PC-3 (cell line): Measurements from ENCODE around the gene PRLR. TPM values are rescaled to one million over a fixed set of nuclear protein-coding genes. Genes with fewer than 3 reads are reported as not detected.

Experiments
- ATAC-seq: fragments of 200-7000 bp; cut with Tn5 transposase; 2 replicates; pipeline ENCODE4 v1.9.1; 2020; ENCODE audit warnings: mild to moderate bottlenecking, moderate library complexity
- BruUV-seq: library from RNA; stranded (reverse); fragments of 400-500 nt; replicated peaks from 2 replicates; lab custom pipeline; 2021; lab: Mats Ljungman, UMichigan
- CTCF ChIA-PET: fragments of 300-600 bp; sonication (Branson Sonifier 250); formaldehyde crosslinking; loops from one replicate; lab custom pipeline; 2022; ENCODE audit warnings: antibody characterized with exemption; lab: Charles Lee
- POLR2A ChIA-PET: fragments of 300-600 bp; sonication (Branson Sonifier 250); formaldehyde crosslinking; loops from one replicate; lab custom pipeline; 2022; ENCODE audit warnings: antibody characterized with exemption; ENCODE audit not compliant: unreplicated experiment; lab: Charles Lee
- DNase-seq: peaks from one replicate; pipeline ENCODE4 v3.0.0-alpha.2; 2015
- H2AFZ ChIP-seq: fragments of 300-600 bp; sonication (generic); 2 replicates; pipeline ENCODE4 v1.6.0; 2016; ENCODE audit warnings: antibody characterized with exemption, low read length
- H3F3A ChIP-seq: fragments of 300-600 bp; sonication (generic); one replicate; pipeline ENCODE4 v1.6.0; 2017; ENCODE audit warnings: antibody characterized with exemption, low read length, control low read depth, mild to moderate bottlenecking; ENCODE audit not compliant: unreplicated experiment
- H3K27ac ChIP-seq: fragments of 300-600 bp; sonication (generic); 2 replicates; pipeline ENCODE4 v1.5.1; 2016; ENCODE audit warnings: mild to moderate bottlenecking, low read length
- H3K27me3 ChIP-seq: fragments of 300-600 bp; sonication (generic); 2 replicates; pipeline ENCODE4 v1.6.1; 2016; ENCODE audit warnings: low read length, mixed read lengths
- H3K36me3 ChIP-seq: fragments of 300-600 bp; sonication (generic); 2 replicates; pipeline ENCODE4 v1.6.1; 2016; ENCODE audit warnings: low read depth, mixed run types, low read length, mixed read lengths
- H3K4me1 ChIP-seq: fragments of 300-600 bp; sonication (generic); 2 replicates; pipeline ENCODE4 v1.5.1; 2016; ENCODE audit warnings: low read length; ENCODE audit not compliant: insufficient read depth
- H3K4me2 ChIP-seq: fragments of 300-600 bp; sonication (generic); 2 replicates; pipeline ENCODE4 v1.6.0; 2016; ENCODE audit warnings: low read length
- H3K4me3 ChIP-seq: fragments of 300-600 bp; sonication (generic); 2 replicates; pipeline ENCODE4 v1.5.1; 2016; ENCODE audit warnings: mild to moderate bottlenecking, low read length, mixed read lengths
- H3K79me2 ChIP-seq: fragments of 300-600 bp; sonication (generic); 2 replicates; pipeline ENCODE4 v1.6.1; 2017; ENCODE audit warnings: low read length, mixed read lengths
- H3K9ac ChIP-seq: fragments of 300-600 bp; sonication (generic); 2 replicates; pipeline ENCODE4 v1.6.0; 2016; ENCODE audit warnings: mild to moderate bottlenecking, low read length
- H3K9me2 ChIP-seq: fragments of 300-600 bp; sonication (generic); replicated peaks from 2 replicates; pipeline ENCODE4 v1.6.1; 2016; ENCODE audit warnings: mixed run types, low read length, mixed read lengths
- H3K9me3 ChIP-seq: fragments of 300-600 bp; sonication (generic); 2 replicates; pipeline ENCODE4 v1.6.1; 2016; ENCODE audit warnings: low read length, mixed read lengths
- H4K20me1 ChIP-seq: fragments of 300-600 bp; sonication (generic); 2 replicates; pipeline ENCODE4 v1.6.1; 2016; ENCODE audit warnings: low read length, mixed read lengths
- EZH2 ChIP-seq: fragments of 300-600 bp; sonication (generic); IDR thresholded peaks from one replicate; pipeline ENCODE4 v1.6.1; 2017; ENCODE audit warnings: antibody characterized with exemption, mild to moderate bottlenecking, low read length; ENCODE audit not compliant: unreplicated experiment
- EZH2phosphoT487 ChIP-seq: fragments of 300-600 bp; sonication (generic); IDR thresholded peaks from 2 replicates; pipeline ENCODE4 v1.6.1; 2018; ENCODE audit warnings: mild to moderate bottlenecking, antibody characterized with exemption, low read length, borderline replicate concordance
- intact Hi-C: fragments of 100-400 bp; cut with micrococcal nuclease; formaldehyde crosslinking; loops from 2 replicates; pipeline ENCODE4 v1.9.0; 2023
- total RNA-seq: library from RNA; depleted of rRNA; stranded (reverse); fragments of >200 nt; gene quantifications from 2 replicates; pipeline ENCODE4 v1.2.3, GENCODE V29; 2014
- TF ChIP-seq, protein P1 (sequence below): fragments of 300-600 bp; sonication (generic); conservative IDR thresholded peaks from 2 replicates; pipeline ENCODE4 v1.5.1; 2017; ENCODE audit warnings: antibody characterized with exemption, low read depth, mild to moderate bottlenecking, low read length

PRLR gene
- total RNA-seq, 1 experiment from 2014 or later: 0.29 TPM

- ATAC-seq (no peak), DNase-seq (no peak)
- TF ChIP-seq, protein P1, sequence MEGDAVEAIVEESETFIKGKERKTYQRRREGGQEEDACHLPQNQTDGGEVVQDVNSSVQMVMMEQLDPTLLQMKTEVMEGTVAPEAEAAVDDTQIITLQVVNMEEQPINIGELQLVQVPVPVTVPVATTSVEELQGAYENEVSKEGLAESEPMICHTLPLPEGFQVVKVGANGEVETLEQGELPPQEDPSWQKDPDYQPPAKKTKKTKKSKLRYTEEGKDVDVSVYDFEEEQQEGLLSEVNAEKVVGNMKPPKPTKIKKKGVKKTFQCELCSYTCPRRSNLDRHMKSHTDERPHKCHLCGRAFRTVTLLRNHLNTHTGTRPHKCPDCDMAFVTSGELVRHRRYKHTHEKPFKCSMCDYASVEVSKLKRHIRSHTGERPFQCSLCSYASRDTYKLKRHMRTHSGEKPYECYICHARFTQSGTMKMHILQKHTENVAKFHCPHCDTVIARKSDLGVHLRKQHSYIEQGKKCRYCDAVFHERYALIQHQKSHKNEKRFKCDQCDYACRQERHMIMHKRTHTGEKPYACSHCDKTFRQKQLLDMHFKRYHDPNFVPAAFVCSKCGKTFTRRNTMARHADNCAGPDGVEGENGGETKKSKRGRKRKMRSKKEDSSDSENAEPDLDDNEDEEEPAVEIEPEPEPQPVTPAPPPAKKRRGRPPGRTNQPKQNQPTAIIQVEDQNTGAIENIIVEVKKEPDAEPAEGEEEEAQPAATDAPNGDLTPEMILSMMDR: no peak
- TF ChIP-seq EZH2: no peak
- TF ChIP-seq EZH2phosphoT487: no peak
- Histone ChIP-seq H3K27me3 (no peaks in the 10 kb centered on the region), H3K4me3 (no peak overlapping the region), H4K20me1 (no peaks in the 10 kb centered on the region), H3K4me1 (peaks cover 20% of the 10 kb centered on the region), H3K9me3 (no peaks in the 10 kb centered on the region), H3K9ac (no peak overlapping the region), H3K36me3 (no peaks in the 10 kb centered on the region), H3K9me2 (no peaks in the 10 kb centered on the region), H3K4me2 (no peak overlapping the region), H3K79me2 (no peaks in the 10 kb centered on the region), H3K27ac (no peak overlapping the region), H3F3A (no peaks in the 10 kb centered on the region), H2AFZ (no peak overlapping the region)
- POLR2A ChIA-PET: no interaction called here
- BruUV-seq: no TSS peak
- CTCF ChIA-PET: no interaction called here
- intact Hi-C loops: no loop called here
Observed at GRCh38 chr5:35124932-35125331, 105.4 kb downstream of the PRLR start.

GRCh38 chr5:35122819-35123218, 107.5 kb downstream of the PRLR start:
- ATAC-seq: no peak
- H4K20me1 ChIP-seq: no peaks in the 10 kb centered on the region
- TF ChIP-seq EZH2phosphoT487 (no peak), EZH2 (no peak)
- TF ChIP-seq, protein P1: no peak
- H3F3A ChIP-seq: no peaks in the 10 kb centered on the region
- no peaks in the 10 kb centered on the region for H3K9me3 ChIP-seq
- H3K27me3 ChIP-seq: no peaks in the 10 kb centered on the region
- CTCF ChIA-PET: no interaction called here
- H3K36me3 ChIP-seq: no peaks in the 10 kb centered on the region
- no peaks in the 10 kb centered on the region for H3K79me2 ChIP-seq
- no peak overlapping the region for H3K4me3 ChIP-seq
- H3K9ac ChIP-seq: no peak overlapping the region
- no peak overlapping the region for H3K4me2 ChIP-seq
- H3K9me2 ChIP-seq: no peaks in the 10 kb centered on the region
- no peak for DNase-seq
- peaks cover 15% of the 10 kb centered on the region for H3K4me1 ChIP-seq
- BruUV-seq: no TSS peak
- H3K27ac ChIP-seq: no peak overlapping the region
- POLR2A ChIA-PET: no interaction called here
- H2AFZ ChIP-seq: no peak overlapping the region
- intact Hi-C loops: no loop called here

GRCh38 chr5:35120715-35121114, 109.6 kb downstream of the PRLR start:
- no peaks in the 10 kb centered on the region for H3F3A ChIP-seq
- H3K9me2 ChIP-seq: no peaks in the 10 kb centered on the region
- H3K36me3 ChIP-seq: no peaks in the 10 kb centered on the region
- peaks cover 19% of the 10 kb centered on the region for H3K4me1 ChIP-seq
- H3K27me3 ChIP-seq: no peaks in the 10 kb centered on the region
- no peak overlapping the region for H3K4me3 ChIP-seq
- no peaks in the 10 kb centered on the region for H3K79me2 ChIP-seq
- H3K4me2 ChIP-seq: no peak overlapping the region
- no peak overlapping the region for H3K9ac ChIP-seq
- BruUV-seq: no TSS peak
- intact Hi-C loops: no loop called here
- no peak overlapping the region for H2AFZ ChIP-seq
- no peak for ATAC-seq
- CTCF ChIA-PET: interaction anchor here (0.5 kb wide), 1 partner anchor 383 kb away, joined by 5 read pairs; no protein-coding TSS in a partner anchor
- POLR2A ChIA-PET: no interaction called here
- no peaks in the 10 kb centered on the region for H3K9me3 ChIP-seq
- H4K20me1 ChIP-seq: no peaks in the 10 kb centered on the region
- H3K27ac ChIP-seq: no peak overlapping the region
- TF ChIP-seq EZH2 (no peak), EZH2phosphoT487 (no peak)
- TF ChIP-seq, protein P1: no peak
- DNase-seq: no peak
